GM23248 (cell line): Measurements from ENCODE around the gene CSTF1. TPM values are rescaled to one million over a fixed set of nuclear protein-coding genes. Genes with fewer than 3 reads are reported as not detected.

ENCODE experiments used
- DNase-seq: peaks from one replicate; pipeline ENCODE4 v3.0.0-alpha.2; 2015
- H2AFZ ChIP-seq: fragments of 200-600 bp; sonication (generic); 2 replicates; pipeline ENCODE4 v1.6.1; 2016; ENCODE audit warnings: antibody characterized with exemption
- H3F3A ChIP-seq: fragments of 200-600 bp; sonication (generic); 2 replicates; pipeline ENCODE4 v1.6.1; 2016; ENCODE audit warnings: mild to moderate bottlenecking, antibody characterized with exemption, mixed run types; ENCODE audit not compliant: insufficient read depth
- H3K27ac ChIP-seq: fragments of 200-600 bp; sonication (generic); 2 replicates; pipeline ENCODE4 v1.5.1; 2016; ENCODE audit warnings: mild to moderate bottlenecking
- H3K27me3 ChIP-seq: fragments of 200-600 bp; sonication (generic); replicated peaks from 2 replicates; pipeline ENCODE4 v1.6.1; 2016; ENCODE audit warnings: mild to moderate bottlenecking; ENCODE audit not compliant: insufficient read depth
- H3K36me3 ChIP-seq: fragments of 200-600 bp; sonication (generic); 2 replicates; pipeline ENCODE4 v1.6.1; 2016; ENCODE audit warnings: low read depth, mild to moderate bottlenecking
- H3K4me1 ChIP-seq: fragments of 200-600 bp; sonication (generic); 2 replicates; pipeline ENCODE4 v1.6.1; 2016; ENCODE audit warnings: mild to moderate bottlenecking; ENCODE audit not compliant: insufficient read depth
- H3K4me2 ChIP-seq: fragments of 200-600 bp; sonication (generic); one replicate; pipeline ENCODE4 v1.6.1; 2016; ENCODE audit warnings: mild to moderate bottlenecking; ENCODE audit not compliant: unreplicated experiment
- H3K4me3 ChIP-seq: fragments of 200-600 bp; sonication (generic); 2 replicates; pipeline ENCODE4 v1.5.1; 2016; ENCODE audit warnings: mild to moderate bottlenecking
- H3K79me2 ChIP-seq: fragments of 200-600 bp; sonication (generic); 2 replicates; pipeline ENCODE4 v1.6.1; 2016; ENCODE audit warnings: mild to moderate bottlenecking; ENCODE audit not compliant: insufficient read depth
- H3K9ac ChIP-seq: fragments of 200-600 bp; sonication (generic); 2 replicates; pipeline ENCODE4 v1.6.1; 2016; ENCODE audit warnings: mild to moderate bottlenecking
- H3K9me2 ChIP-seq: fragments of 200-600 bp; sonication (generic); 2 replicates; pipeline ENCODE4 v1.6.1; 2016; ENCODE audit warnings: mixed run types, mild to moderate bottlenecking, moderate library complexity; ENCODE audit not compliant: insufficient read depth
- H3K9me3 ChIP-seq: fragments of 200-600 bp; sonication (generic); one replicate; pipeline ENCODE4 v1.6.1; 2017; ENCODE audit warnings: low read depth
- H4K20me1 ChIP-seq: fragments of 200-600 bp; sonication (generic); 2 replicates; pipeline ENCODE4 v1.6.0; 2016; ENCODE audit not compliant: insufficient read depth
- EZH2 ChIP-seq: fragments of 200-600 bp; sonication (generic); IDR thresholded peaks from 2 replicates; pipeline ENCODE4 v1.6.1; 2018; ENCODE audit warnings: antibody characterized with exemption, mild to moderate bottlenecking; ENCODE audit not compliant: insufficient read depth, poor library complexity, severe bottlenecking
- EZH2phosphoT487 ChIP-seq: fragments of 200-600 bp; sonication (generic); IDR thresholded peaks from 2 replicates; pipeline ENCODE4 v1.6.1; 2018; ENCODE audit warnings: antibody characterized with exemption, moderate library complexity, mild to moderate bottlenecking, low read depth; ENCODE audit not compliant: insufficient read depth
- WGBS, 2 experiments: methylation state at CpG; one replicate each; pipeline ENCODE4 v1.1.6; 2015 to 2017; ENCODE audit warnings: low lambda C conversion rate in 2 of 2, low coverage in 1 of 2; ENCODE audit errors: missing lambda C conversion rate in 2 of 2; 5-methylcytosine and 5-hydroxymethylcytosine counted together
- in situ Hi-C: fragments of 300-500 bp; cut with MboI; formaldehyde crosslinking; loops from 2 replicates; pipeline ENCODE4 v1.15.0; 2020
- polyA plus RNA-seq: library from polyadenylated mRNA; unstranded; fragments of >200 nt; fragmentation: Nextera tagmentation; extraction: Ambion mirVana; gene quantifications from 2 replicates; pipeline ENCODE4 v1.2.1, GENCODE V29; 2016
- total RNA-seq: library from RNA; depleted of rRNA; stranded (reverse); fragments of >200 nt; shearing (Covaris generic); gene quantifications from 2 replicates; pipeline ENCODE4 v1.2.3, GENCODE V29; 2014; rRNA removed

The CSTF1 gene
- 56.7 and 69.3 TPM in 2 replicates for total RNA-seq
- polyA plus RNA-seq: 41.7 and 42.1 TPM in 2 replicates

DNA sequence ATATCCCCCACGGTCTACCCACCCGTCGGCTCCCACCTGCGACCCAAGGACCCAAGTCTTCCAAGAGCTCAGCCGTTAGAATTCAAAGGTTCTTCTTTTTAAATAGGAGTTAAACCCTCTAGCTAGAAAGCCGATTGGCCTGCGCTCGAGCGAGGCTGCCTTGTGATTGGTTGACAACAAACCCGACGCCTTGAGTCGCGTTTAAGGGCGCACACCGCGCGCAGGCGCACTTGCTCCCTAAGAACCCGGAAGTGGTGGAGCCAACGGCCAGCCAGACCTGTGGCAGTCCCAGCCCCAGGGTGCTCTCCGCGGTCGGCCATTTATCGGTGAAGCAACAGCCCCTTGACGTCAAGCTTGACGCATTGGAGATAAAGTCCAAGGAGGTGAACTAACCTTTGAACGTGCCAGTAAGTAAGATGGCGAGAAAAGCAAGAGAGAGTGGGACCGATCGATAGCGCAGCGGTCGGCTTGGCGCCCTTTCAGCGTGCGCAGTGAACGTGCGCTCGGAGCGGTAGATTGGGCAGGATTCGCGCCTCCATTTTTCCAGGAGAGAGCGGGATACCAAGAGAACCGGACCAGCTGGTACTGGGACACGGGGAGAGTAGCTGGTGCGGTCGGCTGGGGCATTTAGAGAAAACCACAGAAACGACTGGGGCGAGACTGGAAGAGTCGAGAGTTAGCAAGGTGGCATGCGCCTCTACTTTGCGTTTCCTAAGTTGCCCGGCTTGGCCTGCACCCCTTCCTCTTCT is at the start of gene CSTF1, which contains the start of gene AURKA:
CSTF1 (plus strand) TSS at position 514 of the 749 bp plus-strand sequence. CDS start 2,908 bp downstream, outside the sequence.
AURKA (minus strand) TSS at position 84 of the 749 bp plus-strand sequence. CDS start 4,018 bp downstream, outside the sequence.
- H3K36me3 ChIP-seq: peaks cover 32% of the 10 kb centered on the region

GRCh38 chr20:56342783-56343182 is 49.7 kb upstream of the CSTF1 start:
- Histone ChIP-seq H3K9ac (no peak overlapping the region), H3K9me2 (no peaks in the 10 kb centered on the region), H3F3A (no peaks in the 10 kb centered on the region), H3K9me3 (no peaks in the 10 kb centered on the region), H3K4me3 (no peak overlapping the region), H2AFZ (no peak overlapping the region), H3K79me2 (no peaks in the 10 kb centered on the region), H3K36me3 (no peaks in the 10 kb centered on the region), H3K4me1 (no peaks in the 10 kb centered on the region), H3K27me3 (peaks cover 33% of the 10 kb centered on the region), H3K4me2 (no peak overlapping the region), H4K20me1 (no peaks in the 10 kb centered on the region), H3K27ac (no peak overlapping the region)
- TF ChIP-seq EZH2 (no peak), EZH2phosphoT487 (no peak)
- no peak for DNase-seq
- in situ Hi-C loops: no loop called here
- 38 to 42% methylated on average over 3 of the region's 3 CpGs for WGBS, 2 experiments

More for the DNA sequence above, at the start of gene CSTF1, which contains the start of gene AURKA:
- Histone ChIP-seq H3K4me2 (peak within 1 kb of the TSS; percentile 99), H3K4me1 (peaks cover 24% of the 10 kb centered on the region), H3K9me2 (no peaks in the 10 kb centered on the region), H3K9me3 (no peaks in the 10 kb centered on the region), H3K9ac (peak within 1 kb of the TSS; percentile 96), H3K27ac (peak within 1 kb of the TSS; percentile 85), H3K4me3 (peak within 1 kb of the TSS; percentile 96), H3K79me2 (peaks cover 92% of the 10 kb centered on the region), H3K27me3 (no peaks in the 10 kb centered on the region), H2AFZ (peak within 1 kb of the TSS; percentile 80), H4K20me1 (no peaks in the 10 kb centered on the region), H3F3A (peaks cover 37% of the 10 kb centered on the region)
- in situ Hi-C loops: loop anchor here (10.0 kb wide), 1 partner anchor 82 kb away; no protein-coding TSS in a partner anchor
- WGBS, 2 experiments: 1% methylated on average over 53 of the region's 53 CpGs
- TF ChIP-seq EZH2 (no peak), EZH2phosphoT487 (no peak)
- DNase-seq: peak; percentile 99

- H3K9me2 ChIP-seq: no peaks in the 10 kb centered on the region
- H3K27me3 ChIP-seq: peaks cover 33% of the 10 kb centered on the region
- in situ Hi-C loops: no loop called here
- 2% methylated on average over 31 to 36 of the region's 41 CpGs for WGBS, 2 experiments
- no peaks in the 10 kb centered on the region for H3F3A ChIP-seq
- TF ChIP-seq EZH2 (no peak), EZH2phosphoT487 (no peak)
- no peaks in the 10 kb centered on the region for H3K79me2 ChIP-seq
- H3K4me2 ChIP-seq: peak overlapping the region; percentile 58
- H3K9me3 ChIP-seq: no peaks in the 10 kb centered on the region
- H3K27ac ChIP-seq: no peak overlapping the region
- H4K20me1 ChIP-seq: no peaks in the 10 kb centered on the region
- no peak overlapping the region for H3K9ac ChIP-seq
- peak; percentile 75 for DNase-seq
- no peaks in the 10 kb centered on the region for H3K36me3 ChIP-seq
- peak overlapping the region; percentile 61 for H3K4me3 ChIP-seq
- H3K4me1 ChIP-seq: no peaks in the 10 kb centered on the region
- H2AFZ ChIP-seq: peak overlapping the region; percentile 47
These were observed 48.5 kb upstream of the CSTF1 start for GRCh38 chr20:56343861-56344381.

- Histone ChIP-seq H4K20me1 (no peaks in the 10 kb centered on the region), H3K9me3 (no peaks in the 10 kb centered on the region), H3K27me3 (peaks cover 22% of the 10 kb centered on the region), H3K4me1 (peaks cover 12% of the 10 kb centered on the region), H3K79me2 (no peaks in the 10 kb centered on the region), H3F3A (peaks cover 6% of the 10 kb centered on the region), H3K36me3 (no peaks in the 10 kb centered on the region), H3K27ac (no peak overlapping the region), H3K4me3 (no peak overlapping the region), H2AFZ (no peak overlapping the region), H3K9ac (no peak overlapping the region), H3K4me2 (no peak overlapping the region), H3K9me2 (no peaks in the 10 kb centered on the region)
- TF ChIP-seq EZH2 (no peak), EZH2phosphoT487 (no peak)
- DNase-seq: no peak
- in situ Hi-C loops: no loop called here
- WGBS, 2 experiments: 75 to 78% methylated on average over 8 of the region's 8 CpGs
These were observed 46.5 kb upstream of the CSTF1 start for GRCh38 chr20:56345911-56346310.
